ENCODE data around the gene PTPRN2. TPM values are rescaled to one million over a fixed set of nuclear protein-coding genes. Genes with fewer than 3 reads are reported as not detected.

The PTPRN2 gene
- total RNA-seq, 1 donor from 2014 or later = 2.4 TPM

DNA sequence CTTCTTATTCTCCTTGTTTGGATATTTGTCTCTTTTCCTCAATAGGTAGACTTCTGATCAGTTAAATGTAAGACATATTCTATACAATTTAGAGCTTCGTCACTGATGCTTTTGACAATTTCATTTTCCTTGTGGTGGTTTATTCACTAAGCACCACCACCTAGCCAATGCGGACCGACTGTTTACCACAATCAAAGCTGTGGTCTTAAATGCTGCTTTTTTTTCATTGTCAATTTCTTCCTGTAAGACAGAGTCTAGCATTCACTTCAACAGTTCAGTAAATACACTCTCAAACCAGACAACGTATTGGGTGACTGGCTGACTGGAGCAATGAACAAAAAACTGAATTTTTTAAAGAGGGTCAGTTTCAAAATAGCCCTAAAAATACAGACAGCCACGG lies 1011.8 kb downstream of the PTPRN2 start:
- no peak for TF ChIP-seq CTCF (IDR thresholded peaks at IDR 0.05; ENCODE audit: insufficient read depth, low read length, poor library complexity, severe bottlenecking)
- no peaks in the 10 kb centered on the region for H3K36me3 ChIP-seq (ENCODE audit: control insufficient read depth, insufficient read depth, low read length)
- H3K4me3 ChIP-seq (ENCODE audit: low read depth, low read length) = no peak overlapping the region
- H3K27me3 ChIP-seq (ENCODE audit: control insufficient read depth, insufficient read depth, low read length) = no peaks in the 10 kb centered on the region
- no peak for DNase-seq (ENCODE audit: low read depth)

GRCh38 chr7:157574914-157575586 lies 1012.6 kb downstream of the PTPRN2 start:
- Histone ChIP-seq H3K4me3 (ENCODE audit: low read depth, low read length) (no peak overlapping the region), H3K36me3 (ENCODE audit: control insufficient read depth, insufficient read depth, low read length) (no peaks in the 10 kb centered on the region), H3K27me3 (ENCODE audit: control insufficient read depth, insufficient read depth, low read length) (no peaks in the 10 kb centered on the region)
- no peak for DNase-seq (ENCODE audit: low read depth)
- TF ChIP-seq CTCF (IDR thresholded peaks at IDR 0.05; ENCODE audit: insufficient read depth, low read length, poor library complexity, severe bottlenecking) = no peak

GRCh38 chr7:157574120-157574825 lies 1013.4 kb downstream of the PTPRN2 start:
- H3K27me3 ChIP-seq (ENCODE audit: control insufficient read depth, insufficient read depth, low read length) = no peaks in the 10 kb centered on the region
- H3K36me3 ChIP-seq (ENCODE audit: control insufficient read depth, insufficient read depth, low read length) = no peaks in the 10 kb centered on the region
- H3K4me3 ChIP-seq (ENCODE audit: low read depth, low read length) = no peak overlapping the region
- no peak for TF ChIP-seq CTCF (IDR thresholded peaks at IDR 0.05; ENCODE audit: insufficient read depth, low read length, poor library complexity, severe bottlenecking)
- DNase-seq (ENCODE audit: low read depth) = no peak

GRCh38 chr7:157573244-157573643 lies 1014.4 kb downstream of the PTPRN2 start:
- Histone ChIP-seq H3K4me3 (ENCODE audit: low read depth, low read length) (no peak overlapping the region), H3K27me3 (ENCODE audit: control insufficient read depth, insufficient read depth, low read length) (no peaks in the 10 kb centered on the region), H3K36me3 (ENCODE audit: control insufficient read depth, insufficient read depth, low read length) (no peaks in the 10 kb centered on the region)
- no peak for TF ChIP-seq CTCF (IDR thresholded peaks at IDR 0.05; ENCODE audit: insufficient read depth, low read length, poor library complexity, severe bottlenecking)
- no peak for DNase-seq (ENCODE audit: low read depth)

- H3K4me3 ChIP-seq (ENCODE audit: low read depth, low read length) = no peak overlapping the region
- no peaks in the 10 kb centered on the region for H3K36me3 ChIP-seq (ENCODE audit: control insufficient read depth, insufficient read depth, low read length)
- no peaks in the 10 kb centered on the region for H3K27me3 ChIP-seq (ENCODE audit: control insufficient read depth, insufficient read depth, low read length)
- no peak for TF ChIP-seq CTCF (IDR thresholded peaks at IDR 0.05; ENCODE audit: insufficient read depth, low read length, poor library complexity, severe bottlenecking)
- DNase-seq (ENCODE audit: low read depth) = no peak
Measured at GRCh38 chr7:157572622-157573021, 1015.0 kb downstream of the PTPRN2 start.

All from kidney epithelial cell (primary cell).